Memory B cell (primary cell): Measurements from ENCODE around the gene NRXN3.

Source experiments
- ATAC-seq: fragments of 150-1000 bp; cut with Tn5 transposase; 2 replicates; pipeline ENCODE4 v1.10.0; 2021; ENCODE audit warnings: low read depth, mild to moderate bottlenecking, moderate library complexity
- DNase-seq, 2 donors: peaks; one replicate each; pipeline ENCODE4 v3.0.0; 2022; ENCODE audit warnings: low spot score in 2 of 2
- H3K27ac Mint-ChIP-seq: one replicate; pipeline ENCODE4 v1.8.0; 2022; ENCODE audit warnings: mild to moderate bottlenecking, moderate library complexity, mixed read lengths
- H3K27me3 Mint-ChIP-seq: one replicate; pipeline ENCODE4 v1.8.0; 2022; ENCODE audit warnings: mixed read lengths
- H3K36me3 Mint-ChIP-seq: one replicate; pipeline ENCODE4 v1.8.0; 2022; ENCODE audit warnings: mild to moderate bottlenecking, mixed read lengths
- H3K4me1 Mint-ChIP-seq: one replicate; pipeline ENCODE4 v1.8.0; 2022; ENCODE audit warnings: mixed read lengths
- H3K4me3 Mint-ChIP-seq: one replicate; pipeline ENCODE4 v1.8.0; 2022; ENCODE audit warnings: mild to moderate bottlenecking, moderate library complexity, mixed read lengths
- H3K9me3 Mint-ChIP-seq: one replicate; pipeline ENCODE4 v1.8.0; 2022; ENCODE audit warnings: mixed read lengths

NRXN3 gene

GRCh38 chr14:78754059-78754458, 583.9 kb downstream of the NRXN3 start:
- H3K4me1 Mint-ChIP-seq = peaks cover 2% of the 10 kb centered on the region
- peaks cover 1% of the 10 kb centered on the region for H3K9me3 Mint-ChIP-seq
- H3K27ac Mint-ChIP-seq = no peak overlapping the region
- H3K4me3 Mint-ChIP-seq = no peak overlapping the region
- no peaks in the 10 kb centered on the region for H3K36me3 Mint-ChIP-seq
- DNase-seq (no peak), ATAC-seq (no peak)
- peaks cover 4% of the 10 kb centered on the region for H3K27me3 Mint-ChIP-seq

GRCh38 chr14:78758333-78758732, 588.2 kb downstream of the NRXN3 start:
- H3K4me3 Mint-ChIP-seq = no peak overlapping the region

GRCh38 chr14:78762331-78762730, 592.2 kb downstream of the NRXN3 start:
- ATAC-seq = no peak
- Mint-ChIP-seq H3K27ac (no peak overlapping the region), H3K36me3 (no peaks in the 10 kb centered on the region), H3K4me1 (no peaks in the 10 kb centered on the region), H3K27me3 (no peaks in the 10 kb centered on the region), H3K4me3 (no peak overlapping the region), H3K9me3 (no peaks in the 10 kb centered on the region)
- DNase-seq = no peak

More at GRCh38 chr14:78758333-78758732, 588.2 kb downstream of the NRXN3 start:
- Mint-ChIP-seq H3K9me3 (peaks cover 1% of the 10 kb centered on the region), H3K27ac (no peak overlapping the region), H3K36me3 (no peaks in the 10 kb centered on the region), H3K27me3 (no peaks in the 10 kb centered on the region), H3K4me1 (no peaks in the 10 kb centered on the region)
- no peak for ATAC-seq
- DNase-seq = no peak

- Mint-ChIP-seq H3K27ac (no peak overlapping the region), H3K36me3 (no peaks in the 10 kb centered on the region), H3K4me1 (no peaks in the 10 kb centered on the region), H3K9me3 (no peaks in the 10 kb centered on the region), H3K27me3 (no peaks in the 10 kb centered on the region), H3K4me3 (no peak overlapping the region)
- no peak for DNase-seq
- no peak for ATAC-seq
These were observed 593.6 kb downstream of the NRXN3 start for GRCh38 chr14:78763746-78764145.

- no peaks in the 10 kb centered on the region for H3K9me3 Mint-ChIP-seq
- H3K4me1 Mint-ChIP-seq = no peaks in the 10 kb centered on the region
- DNase-seq (no peak), ATAC-seq (no peak)
- H3K36me3 Mint-ChIP-seq = no peaks in the 10 kb centered on the region
- no peaks in the 10 kb centered on the region for H3K27me3 Mint-ChIP-seq
- H3K4me3 Mint-ChIP-seq = no peak overlapping the region
- no peak overlapping the region for H3K27ac Mint-ChIP-seq
These were observed 594.1 kb downstream of the NRXN3 start for GRCh38 chr14:78764240-78764639.

- no peak for ATAC-seq
- no peak overlapping the region for H3K27ac Mint-ChIP-seq
- no peak for DNase-seq
- H3K4me1 Mint-ChIP-seq = no peaks in the 10 kb centered on the region
- H3K4me3 Mint-ChIP-seq = no peak overlapping the region
- no peaks in the 10 kb centered on the region for H3K27me3 Mint-ChIP-seq
- H3K36me3 Mint-ChIP-seq = no peaks in the 10 kb centered on the region
- no peaks in the 10 kb centered on the region for H3K9me3 Mint-ChIP-seq
These were observed 594.5 kb downstream of the NRXN3 start for GRCh38 chr14:78764645-78765044.

GRCh38 chr14:78767436-78767835, 597.3 kb downstream of the NRXN3 start:
- ATAC-seq (no peak), DNase-seq (no peak)
- Mint-ChIP-seq H3K27me3 (no peaks in the 10 kb centered on the region), H3K9me3 (no peaks in the 10 kb centered on the region), H3K4me3 (no peak overlapping the region), H3K4me1 (no peaks in the 10 kb centered on the region), H3K36me3 (no peaks in the 10 kb centered on the region), H3K27ac (no peak overlapping the region)

- no peak overlapping the region for H3K27ac Mint-ChIP-seq
- ATAC-seq = no peak
These were observed 612.4 kb downstream of the NRXN3 start for GRCh38 chr14:78782551-78782950.

GRCh38 chr14:78785265-78785664, 615.1 kb downstream of the NRXN3 start:
- Mint-ChIP-seq H3K27ac (no peak overlapping the region), H3K36me3 (no peaks in the 10 kb centered on the region), H3K4me3 (no peak overlapping the region), H3K9me3 (peaks cover 3% of the 10 kb centered on the region), H3K4me1 (no peaks in the 10 kb centered on the region), H3K27me3 (no peaks in the 10 kb centered on the region)
- DNase-seq (no peak), ATAC-seq (no peak)

More at GRCh38 chr14:78782551-78782950, 612.4 kb downstream of the NRXN3 start:
- Mint-ChIP-seq H3K36me3 (no peaks in the 10 kb centered on the region), H3K4me1 (no peaks in the 10 kb centered on the region), H3K9me3 (peaks cover 4% of the 10 kb centered on the region), H3K27me3 (no peaks in the 10 kb centered on the region), H3K4me3 (no peak overlapping the region)
- DNase-seq = no peak

- no peak for DNase-seq
- H3K9me3 Mint-ChIP-seq = peaks cover 3% of the 10 kb centered on the region
- H3K4me3 Mint-ChIP-seq = no peak overlapping the region
- H3K4me1 Mint-ChIP-seq = no peaks in the 10 kb centered on the region
- H3K27ac Mint-ChIP-seq = no peak overlapping the region
- ATAC-seq = no peak
- no peaks in the 10 kb centered on the region for H3K27me3 Mint-ChIP-seq
- H3K36me3 Mint-ChIP-seq = no peaks in the 10 kb centered on the region
These were observed 618.5 kb downstream of the NRXN3 start for GRCh38 chr14:78788467-78789360.

- Mint-ChIP-seq H3K27me3 (no peaks in the 10 kb centered on the region), H3K36me3 (no peaks in the 10 kb centered on the region), H3K9me3 (peaks cover 2% of the 10 kb centered on the region), H3K4me1 (no peaks in the 10 kb centered on the region), H3K4me3 (no peak overlapping the region), H3K27ac (no peak overlapping the region)
- DNase-seq (no peak), ATAC-seq (no peak)
These were observed 620.1 kb downstream of the NRXN3 start for GRCh38 chr14:78790271-78790670.

GRCh38 chr14:78798757-78799156, 628.6 kb downstream of the NRXN3 start:
- no peaks in the 10 kb centered on the region for H3K4me1 Mint-ChIP-seq
- peaks cover 2% of the 10 kb centered on the region for H3K9me3 Mint-ChIP-seq
- no peak overlapping the region for H3K27ac Mint-ChIP-seq
- no peak for ATAC-seq
- no peaks in the 10 kb centered on the region for H3K27me3 Mint-ChIP-seq
- no peak overlapping the region for H3K4me3 Mint-ChIP-seq
- DNase-seq = no peak
- no peaks in the 10 kb centered on the region for H3K36me3 Mint-ChIP-seq

- Mint-ChIP-seq H3K27me3 (no peaks in the 10 kb centered on the region), H3K27ac (no peak overlapping the region), H3K9me3 (peaks cover 6% of the 10 kb centered on the region), H3K4me1 (no peaks in the 10 kb centered on the region), H3K4me3 (no peak overlapping the region), H3K36me3 (no peaks in the 10 kb centered on the region)
- DNase-seq (no peak), ATAC-seq (no peak)
These were observed 635.4 kb downstream of the NRXN3 start for GRCh38 chr14:78805570-78805969.

GRCh38 chr14:78823035-78823434, 652.9 kb downstream of the NRXN3 start:
- no peak for ATAC-seq
- H3K4me3 Mint-ChIP-seq = no peak overlapping the region
- H3K4me1 Mint-ChIP-seq = no peaks in the 10 kb centered on the region
- no peaks in the 10 kb centered on the region for H3K9me3 Mint-ChIP-seq
- DNase-seq = no peak
- no peak overlapping the region for H3K27ac Mint-ChIP-seq
- H3K27me3 Mint-ChIP-seq = no peaks in the 10 kb centered on the region
- H3K36me3 Mint-ChIP-seq = no peaks in the 10 kb centered on the region

GRCh38 chr14:78823516-78823915, 653.3 kb downstream of the NRXN3 start:
- Mint-ChIP-seq H3K27ac (no peak overlapping the region), H3K36me3 (no peaks in the 10 kb centered on the region)

More at GRCh38 chr14:78823516-78823915, 653.3 kb downstream of the NRXN3 start:
- no peak overlapping the region for H3K4me3 Mint-ChIP-seq
- ATAC-seq = no peak
- DNase-seq = no peak
- no peaks in the 10 kb centered on the region for H3K9me3 Mint-ChIP-seq
- no peaks in the 10 kb centered on the region for H3K4me1 Mint-ChIP-seq
- H3K27me3 Mint-ChIP-seq = no peaks in the 10 kb centered on the region
